GM21825 (cell line): ENCODE data around the gene CTCF.

Source experiments
- ATAC-seq: cut with Tn5 transposase; IDR thresholded peaks from one replicate; pipeline ENCODE4 v1.9.1; 2021; ENCODE audit warnings: mild to moderate bottlenecking, moderate library complexity; ENCODE audit not compliant: unreplicated experiment

CTCF gene

GRCh38 chr16:67649494-67649931, 87.2 kb downstream of the CTCF start:
- no peak for ATAC-seq

GRCh38 chr16:67650023-67650422, 87.7 kb downstream of the CTCF start:
- no peak for ATAC-seq

GRCh38 chr16:67651039-67651438, 88.7 kb downstream of the CTCF start:
- ATAC-seq, result no peak

- no peak for ATAC-seq
These were observed 89.5 kb downstream of the CTCF start for GRCh38 chr16:67651847-67652246.

- no peak for ATAC-seq
These were observed 90.3 kb downstream of the CTCF start for GRCh38 chr16:67652578-67653127.

GRCh38 chr16:67653128-67653788, 90.9 kb downstream of the CTCF start:
- no peak for ATAC-seq

GRCh38 chr16:67653789-67654402, 91.6 kb downstream of the CTCF start:
- ATAC-seq, result no peak

GRCh38 chr16:67654403-67654911, 92.1 kb downstream of the CTCF start:
- no peak for ATAC-seq

- ATAC-seq, result no peak
These were observed 93.0 kb downstream of the CTCF start for GRCh38 chr16:67655363-67655762.

GRCh38 chr16:67656344-67657016, 94.2 kb downstream of the CTCF start:
- no peak for ATAC-seq

- no peak for ATAC-seq
These were observed 94.8 kb downstream of the CTCF start for GRCh38 chr16:67657017-67657608.

GRCh38 chr16:67657751-67658518, 95.6 kb downstream of the CTCF start:
- no peak for ATAC-seq

- ATAC-seq, result no peak
These were observed 96.7 kb downstream of the CTCF start for GRCh38 chr16:67658849-67659674.

GRCh38 chr16:67659675-67660563, 97.6 kb downstream of the CTCF start, which contains the start of gene ACD:
ACD (minus strand) TSS chr16:67660260; CDS start chr16:67660220, 40 bp downstream.
- ATAC-seq, result peak; percentile 53

GRCh38 chr16:67660564-67661028, 98.3 kb downstream of the CTCF start, which contains the start of gene PARD6A:
PARD6A (plus strand) TSS chr16:67660960; CDS start chr16:67661039, 79 bp downstream.
- peak; percentile 67 for ATAC-seq

GRCh38 chr16:67661101-67661761, 98.9 kb downstream of the CTCF start:
- ATAC-seq, result no peak

- ATAC-seq, result no peak
These were observed 99.7 kb downstream of the CTCF start for GRCh38 chr16:67661886-67662652.
